BJ (cell line): ENCODE measurements around the gene EXOC3. TPM values are rescaled to one million over a fixed set of nuclear protein-coding genes. Genes with fewer than 3 reads are reported as not detected.

Source experiments
- CTCF ChIA-PET: fragments of 350-600 bp; formaldehyde crosslinking; extraction: SDS; loops from one replicate; lab custom pipeline; 2021; ENCODE audit warnings: antibody characterized with exemption, inconsistent platforms; lab: Yijun Ruan, JAX
- POLR2A ChIA-PET: fragments of 300-600 bp; sonication (Branson Sonifier 250); formaldehyde crosslinking; extraction: SDS; loops from one replicate; lab custom pipeline; 2021; ENCODE audit warnings: antibody characterized with exemption; lab: Charles Lee
- DNase-seq: peaks from one replicate; pipeline ENCODE4 v3.0.0-alpha.2; 2011; ENCODE audit warnings: low read depth
- H3K27me3 ChIP-seq: 2 replicates; pipeline ENCODE4 v1.6.0; 2011; ENCODE audit warnings: low read length; ENCODE audit not compliant: control insufficient read depth, insufficient read depth
- H3K36me3 ChIP-seq: 2 replicates; pipeline ENCODE4 v1.5.1; 2011; ENCODE audit warnings: low read length; ENCODE audit not compliant: control insufficient read depth, insufficient read depth
- H3K4me3 ChIP-seq: 2 replicates; pipeline ENCODE4 v1.5.1; 2011; ENCODE audit warnings: low read depth, mild to moderate bottlenecking, control low read depth, low read length
- polyA plus RNA-seq: library from polyadenylated mRNA; depleted of rRNA; stranded (reverse); fragments of >200 nt; gene quantifications from 2 replicates; pipeline ENCODE4 v1.2.3, GENCODE V29; 2011
- TF ChIP-seq, protein P1 (sequence below): IDR thresholded peaks from 2 replicates; pipeline ENCODE4 v1.5.1; 2011; ENCODE audit warnings: low read depth, mild to moderate bottlenecking, control low read depth, inconsistent platforms, low read length, moderate library complexity; ENCODE audit not compliant: insufficient read depth

The EXOC3 gene
- polyA plus RNA-seq, 1 experiment, result 32.1 TPM

DNA sequence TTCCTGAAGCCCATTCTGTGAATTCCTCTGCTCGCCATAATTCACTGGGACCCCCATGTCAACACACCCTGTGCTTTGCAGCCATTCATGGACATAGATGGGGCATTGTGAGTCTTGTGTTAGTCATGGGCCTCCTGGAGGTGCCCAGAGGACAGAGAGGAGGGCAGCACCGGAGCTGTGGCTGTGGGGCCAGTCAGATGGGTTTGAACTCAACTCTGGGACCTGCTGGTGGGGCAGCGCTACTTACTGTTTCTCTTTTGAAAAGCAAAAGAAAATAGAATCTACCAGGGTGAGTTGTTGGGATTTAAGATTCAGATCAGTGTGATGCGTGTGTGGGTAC, 11.3 kb upstream of the EXOC3 start:
- POLR2A ChIA-PET, result no interaction called here
- H3K36me3 ChIP-seq, result peaks cover 32% of the 10 kb centered on the region

DNA sequence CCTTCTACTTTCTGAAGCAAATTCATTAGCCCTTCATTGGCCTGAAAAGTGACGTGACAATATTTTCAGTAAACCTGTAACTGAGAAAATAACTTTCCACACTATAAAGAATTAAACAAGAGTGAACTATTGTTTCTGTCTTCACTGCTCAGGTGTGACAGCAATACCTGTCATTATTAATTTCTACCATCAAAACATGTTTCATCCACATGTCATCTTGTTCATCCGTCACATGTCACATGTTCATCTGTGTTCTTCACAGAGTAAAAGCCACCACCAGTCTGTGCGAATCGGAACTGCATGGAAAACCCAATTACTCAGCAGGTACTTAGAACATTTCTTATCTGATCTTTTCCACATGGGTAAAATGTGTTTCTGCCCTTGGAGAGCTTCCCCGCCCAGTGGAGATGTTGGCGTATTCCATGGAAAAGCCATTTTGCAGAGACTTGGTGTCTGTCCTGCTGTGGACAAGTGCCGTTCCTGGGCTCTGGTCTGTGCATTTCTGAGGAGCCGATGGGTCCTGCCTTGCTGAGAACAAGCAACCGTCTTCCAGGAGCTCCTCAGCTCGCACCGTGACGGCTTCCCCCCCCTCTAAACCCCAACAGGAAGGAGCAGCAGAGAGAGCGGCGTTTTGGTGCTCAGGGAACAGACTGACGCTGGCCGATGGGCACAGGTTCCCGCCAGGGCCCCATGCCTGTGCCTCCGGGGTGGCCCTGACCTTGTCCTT, 10.6 kb upstream of the EXOC3 start:
- POLR2A ChIA-PET, result no interaction called here

More for the DNA sequence above, 11.3 kb upstream of the EXOC3 start:
- CTCF ChIA-PET, result interaction anchor here (1.0 to 5.3 kb wide), 9 partner anchors 12 to 115 kb away, joined by 3 to 60 read pairs (median 9); partner anchors contain the start of gene AHRR
- Histone ChIP-seq H3K27me3 (no peaks in the 10 kb centered on the region), H3K4me3 (no peak overlapping the region)
- no peak for DNase-seq
- TF ChIP-seq, protein P1, sequence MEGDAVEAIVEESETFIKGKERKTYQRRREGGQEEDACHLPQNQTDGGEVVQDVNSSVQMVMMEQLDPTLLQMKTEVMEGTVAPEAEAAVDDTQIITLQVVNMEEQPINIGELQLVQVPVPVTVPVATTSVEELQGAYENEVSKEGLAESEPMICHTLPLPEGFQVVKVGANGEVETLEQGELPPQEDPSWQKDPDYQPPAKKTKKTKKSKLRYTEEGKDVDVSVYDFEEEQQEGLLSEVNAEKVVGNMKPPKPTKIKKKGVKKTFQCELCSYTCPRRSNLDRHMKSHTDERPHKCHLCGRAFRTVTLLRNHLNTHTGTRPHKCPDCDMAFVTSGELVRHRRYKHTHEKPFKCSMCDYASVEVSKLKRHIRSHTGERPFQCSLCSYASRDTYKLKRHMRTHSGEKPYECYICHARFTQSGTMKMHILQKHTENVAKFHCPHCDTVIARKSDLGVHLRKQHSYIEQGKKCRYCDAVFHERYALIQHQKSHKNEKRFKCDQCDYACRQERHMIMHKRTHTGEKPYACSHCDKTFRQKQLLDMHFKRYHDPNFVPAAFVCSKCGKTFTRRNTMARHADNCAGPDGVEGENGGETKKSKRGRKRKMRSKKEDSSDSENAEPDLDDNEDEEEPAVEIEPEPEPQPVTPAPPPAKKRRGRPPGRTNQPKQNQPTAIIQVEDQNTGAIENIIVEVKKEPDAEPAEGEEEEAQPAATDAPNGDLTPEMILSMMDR, result no peak

DNA sequence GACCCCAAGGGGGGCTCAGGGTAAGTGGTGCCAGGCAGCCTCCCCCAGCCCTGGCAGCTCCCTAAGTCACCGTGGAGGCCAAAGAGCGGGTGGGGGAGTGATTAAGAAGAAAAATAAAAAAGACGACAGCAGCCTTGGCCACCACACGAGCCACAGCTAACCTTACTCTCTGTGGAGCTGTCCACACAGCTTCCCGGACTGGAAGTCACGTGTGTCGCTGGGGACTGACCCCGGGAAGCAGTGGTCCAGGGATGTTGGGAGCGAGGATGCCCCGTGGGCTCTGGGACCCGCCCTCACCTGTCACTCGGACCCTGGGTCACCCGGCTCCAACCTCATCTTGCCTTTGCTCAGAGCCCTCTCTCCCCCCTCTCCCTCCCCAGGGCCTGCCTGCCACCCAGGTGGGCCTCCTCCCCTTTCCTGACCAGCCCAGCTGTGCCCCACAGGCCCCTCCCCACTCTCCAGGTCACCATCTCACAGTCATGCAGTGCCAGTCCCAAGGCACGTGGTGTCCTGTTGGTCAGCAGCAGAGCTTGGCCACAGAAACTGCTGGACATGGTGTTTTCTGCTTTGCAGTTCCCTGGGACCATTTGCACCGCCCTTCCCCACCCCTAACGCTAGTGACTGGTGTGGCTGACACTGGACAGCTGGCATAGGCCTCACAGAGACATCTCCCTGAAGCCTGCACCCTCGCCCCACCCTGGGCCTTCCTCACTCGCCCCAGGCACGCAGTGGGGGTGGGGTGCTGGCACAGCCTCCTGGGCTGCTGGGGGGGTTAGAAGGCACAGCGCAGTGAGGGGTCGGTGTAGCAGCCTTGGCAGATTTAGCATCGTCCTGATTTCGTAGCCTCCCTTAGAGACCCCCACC, 9.8 kb upstream of the EXOC3 start:
- H3K36me3 ChIP-seq, result peaks cover 30% of the 10 kb centered on the region
- POLR2A ChIA-PET, result no interaction called here
- CTCF ChIA-PET, result interaction anchor here (1.7 to 5.3 kb wide), 6 partner anchors 9 to 116 kb away, joined by 5 to 60 read pairs (median 18); no protein-coding TSS in a partner anchor
- TF ChIP-seq, protein P1, result no peak
- H3K27me3 ChIP-seq, result no peaks in the 10 kb centered on the region
- no peak for DNase-seq
- no peak overlapping the region for H3K4me3 ChIP-seq

More for the DNA sequence above, 10.6 kb upstream of the EXOC3 start:
- no peak for DNase-seq
- Histone ChIP-seq H3K4me3 (no peak overlapping the region), H3K36me3 (peaks cover 33% of the 10 kb centered on the region), H3K27me3 (no peaks in the 10 kb centered on the region)
- TF ChIP-seq, protein P1, result no peak
- CTCF ChIA-PET, result interaction anchor here (1.4 to 5.3 kb wide), 6 partner anchors 8 to 115 kb away, joined by 5 to 60 read pairs (median 13); partner anchors contain the start of gene AHRR

DNA sequence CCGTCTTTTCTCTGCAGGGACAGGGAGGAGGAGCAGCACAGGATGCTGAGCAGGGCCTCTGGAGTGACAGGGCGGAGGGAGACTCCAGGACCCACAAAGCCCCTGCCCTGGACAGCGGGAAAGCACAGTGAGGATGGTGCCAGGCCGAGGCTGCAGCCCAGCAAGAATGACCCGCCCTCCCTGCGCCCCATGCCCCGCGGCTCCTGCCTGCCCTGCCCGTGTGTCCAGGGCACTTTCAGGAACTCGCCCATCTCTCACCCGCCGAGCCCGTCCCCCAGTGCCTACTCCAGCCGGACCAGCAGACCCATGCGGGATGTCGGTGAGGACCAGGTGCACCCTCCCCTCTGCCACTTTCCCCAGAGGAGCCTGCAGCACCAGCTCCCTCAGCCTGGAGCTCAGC, 9.1 kb upstream of the EXOC3 start:
- CTCF ChIA-PET, result interaction anchor here (1.7 to 4.3 kb wide), 4 partner anchors 9 to 117 kb away, joined by 5 to 24 read pairs (median 10); no protein-coding TSS in a partner anchor
- H3K4me3 ChIP-seq, result no peak overlapping the region
- POLR2A ChIA-PET, result no interaction called here
- peaks cover 26% of the 10 kb centered on the region for H3K36me3 ChIP-seq
- TF ChIP-seq, protein P1, result no peak
- DNase-seq, result no peak
- no peaks in the 10 kb centered on the region for H3K27me3 ChIP-seq
